ENCODE results near the gene TIAM1. TPM values are rescaled to one million over a fixed set of nuclear protein-coding genes. Genes with fewer than 3 reads are reported as not detected.

Gene TIAM1
- total RNA-seq, 2 experiments from 2014 or later: 55.7 to 59.1 TPM

GRCh38 chr21:31136891-31137290, 207.2 kb downstream of the TIAM1 start:
- no peak overlapping the region for H3K4me3 Mint-ChIP-seq
- peaks cover 80% of the 10 kb centered on the region for H3K36me3 Mint-ChIP-seq (ENCODE audit: low read depth)
- peaks cover 1% of the 10 kb centered on the region for H3K9me3 Mint-ChIP-seq
- no peak for DNase-seq
- ChIA-PET POLR2A (no interaction called here), CTCF (interaction anchor here (1.4 kb wide), 1 partner anchor 38 kb away, joined by 3 read pairs; no protein-coding TSS in a partner anchor)
- no peak overlapping the region for H3K27ac Mint-ChIP-seq
- peaks cover 53% of the 10 kb centered on the region for H3K4me1 Mint-ChIP-seq
- H3K27me3 Mint-ChIP-seq: no peaks in the 10 kb centered on the region

GRCh38 chr21:31135531-31136184, 208.4 kb downstream of the TIAM1 start:
- no peak for DNase-seq
- H3K4me1 Mint-ChIP-seq: peaks cover 63% of the 10 kb centered on the region
- peaks cover 87% of the 10 kb centered on the region for H3K36me3 Mint-ChIP-seq (ENCODE audit: low read depth)
- POLR2A ChIA-PET: no interaction called here
- CTCF ChIA-PET: interaction anchor here (0.6 kb wide), 1 partner anchor 473 kb away, joined by 4 read pairs; no protein-coding TSS in a partner anchor
- H3K27me3 Mint-ChIP-seq: no peaks in the 10 kb centered on the region
- H3K9me3 Mint-ChIP-seq: peaks cover 5% of the 10 kb centered on the region
- H3K4me3 Mint-ChIP-seq: no peak overlapping the region
- no peak overlapping the region for H3K27ac Mint-ChIP-seq

GRCh38 chr21:31133243-31133830, 210.7 kb downstream of the TIAM1 start:
- Mint-ChIP-seq H3K36me3 (ENCODE audit: low read depth) (peaks cover 89% of the 10 kb centered on the region), H3K9me3 (peaks cover 8% of the 10 kb centered on the region), H3K4me1 (peaks cover 68% of the 10 kb centered on the region), H3K27ac (peak overlapping the region; percentile 94), H3K4me3 (peak overlapping the region; percentile 69), H3K27me3 (no peaks in the 10 kb centered on the region)
- POLR2A ChIA-PET: interaction anchor here (1.0 kb wide), 1 partner anchor 20 kb away, joined by 3 read pairs; no protein-coding TSS in a partner anchor
- CTCF ChIA-PET: interaction anchor here (1.0 to 2.9 kb wide), 9 partner anchors 15 to 426 kb away, joined by 3 to 10 read pairs (median 3); no protein-coding TSS in a partner anchor
- peak; percentile 29 for DNase-seq

DNA sequence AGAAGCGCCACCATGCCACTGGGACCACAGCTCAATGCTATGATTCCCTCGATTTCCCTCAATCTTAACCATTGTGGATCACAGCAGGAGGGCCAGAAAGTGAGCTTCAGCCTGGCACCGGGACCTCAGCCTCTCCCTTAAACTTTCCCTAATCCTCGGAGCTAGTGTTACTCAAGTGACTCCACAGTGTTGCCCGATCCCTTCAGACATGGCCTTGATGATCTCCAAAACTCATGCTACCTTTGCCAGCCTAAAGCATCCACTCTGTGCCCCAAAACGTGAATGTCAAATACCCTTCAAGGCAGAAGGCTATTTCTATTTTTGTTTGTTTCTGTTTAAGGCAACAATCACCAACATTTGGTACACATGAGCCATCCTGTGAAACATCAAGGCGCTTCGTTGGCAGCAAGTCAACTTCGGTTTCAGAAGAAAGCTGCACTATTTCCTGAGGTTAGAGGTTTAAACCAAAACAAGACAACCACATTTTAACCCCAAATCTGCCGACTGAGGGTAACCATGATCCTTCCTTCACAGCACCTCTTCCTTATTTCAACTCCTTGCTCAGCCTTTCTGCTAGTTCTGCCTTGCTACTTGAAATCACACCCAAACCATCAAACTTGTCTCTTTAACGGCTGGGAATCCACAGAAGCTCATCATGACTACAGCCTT, 211.4 kb downstream of the TIAM1 start:
- peak overlapping the region; percentile 94 for H3K27ac Mint-ChIP-seq
- H3K4me3 Mint-ChIP-seq: peak overlapping the region; percentile 69
- CTCF ChIA-PET: interaction anchor here (1.0 to 2.9 kb wide), 9 partner anchors 14 to 66 kb away, joined by 3 to 10 read pairs (median 3); no protein-coding TSS in a partner anchor
- H3K4me1 Mint-ChIP-seq: peaks cover 64% of the 10 kb centered on the region
- POLR2A ChIA-PET: interaction anchor here (0.7 to 1.0 kb wide), 3 partner anchors 21 to 460 kb away, joined by 3 read pairs; no protein-coding TSS in a partner anchor
- H3K9me3 Mint-ChIP-seq: peaks cover 8% of the 10 kb centered on the region
- peaks cover 87% of the 10 kb centered on the region for H3K36me3 Mint-ChIP-seq (ENCODE audit: low read depth)
- DNase-seq: peak; percentile 87
- no peaks in the 10 kb centered on the region for H3K27me3 Mint-ChIP-seq

DNA sequence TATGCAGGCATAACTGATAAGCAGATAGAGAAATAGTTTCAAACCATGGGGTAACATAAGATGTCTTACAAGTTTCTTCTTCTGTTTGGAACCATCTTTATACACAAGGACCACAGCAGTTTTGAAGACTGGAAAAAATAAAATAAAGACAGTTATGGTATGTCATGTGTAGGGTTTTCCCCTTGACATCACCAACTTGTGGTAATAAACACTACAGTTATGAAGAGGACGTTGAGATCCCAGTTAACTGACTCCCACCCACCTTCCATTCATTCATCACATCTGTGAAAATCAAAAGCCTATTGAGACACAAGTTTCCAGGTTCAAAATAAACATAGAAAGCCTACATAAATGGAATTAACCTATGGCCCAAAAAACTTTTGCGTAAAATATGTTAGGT, 213.2 kb downstream of the TIAM1 start:
- Mint-ChIP-seq H3K4me1 (peaks cover 58% of the 10 kb centered on the region), H3K9me3 (peaks cover 8% of the 10 kb centered on the region), H3K36me3 (ENCODE audit: low read depth) (peaks cover 78% of the 10 kb centered on the region), H3K27ac (no peak overlapping the region), H3K27me3 (no peaks in the 10 kb centered on the region), H3K4me3 (no peak overlapping the region)
- ChIA-PET CTCF (no interaction called here), POLR2A (no interaction called here)
- no peak for DNase-seq

- peaks cover 8% of the 10 kb centered on the region for H3K9me3 Mint-ChIP-seq
- no peak overlapping the region for H3K4me3 Mint-ChIP-seq
- no peak overlapping the region for H3K27ac Mint-ChIP-seq
- ChIA-PET CTCF (interaction anchor here (0.9 to 1.6 kb wide), 3 partner anchors 27 to 58 kb away, joined by 3 to 8 read pairs (median 3); no protein-coding TSS in a partner anchor), POLR2A (no interaction called here)
- H3K27me3 Mint-ChIP-seq: no peaks in the 10 kb centered on the region
- peaks cover 76% of the 10 kb centered on the region for H3K36me3 Mint-ChIP-seq (ENCODE audit: low read depth)
- H3K4me1 Mint-ChIP-seq: peaks cover 36% of the 10 kb centered on the region
- no peak for DNase-seq
Observed at GRCh38 chr21:31128234-31128633, 215.8 kb downstream of the TIAM1 start.

- no peak for DNase-seq
- Mint-ChIP-seq H3K4me3 (no peak overlapping the region), H3K4me1 (no peaks in the 10 kb centered on the region), H3K36me3 (ENCODE audit: low read depth) (peaks cover 72% of the 10 kb centered on the region), H3K27ac (peak overlapping the region; percentile 73), H3K9me3 (no peaks in the 10 kb centered on the region), H3K27me3 (no peaks in the 10 kb centered on the region)
- POLR2A ChIA-PET: no interaction called here
- CTCF ChIA-PET: no interaction called here
Observed at GRCh38 chr21:31124010-31124409, 220.1 kb downstream of the TIAM1 start.

DNA sequence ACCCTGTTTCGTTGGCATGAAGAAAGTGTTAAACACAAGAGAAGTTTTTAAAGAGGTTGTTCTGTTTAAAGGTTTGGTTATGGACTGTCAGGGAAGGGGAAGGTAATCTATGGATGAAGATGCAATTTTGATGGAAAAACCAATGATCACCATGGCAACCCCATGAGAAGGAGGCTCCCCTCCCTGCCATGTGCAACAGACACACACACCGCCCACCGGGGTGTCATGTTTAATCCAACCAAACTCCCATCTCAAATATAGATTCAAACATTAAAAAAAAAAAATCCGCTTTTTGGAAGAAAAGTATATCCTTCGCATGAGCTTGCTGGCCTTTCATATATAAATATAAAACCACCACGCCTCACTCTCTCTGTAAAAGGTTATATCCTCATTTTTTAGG, 224.9 kb downstream of the TIAM1 start:
- Mint-ChIP-seq H3K27ac (no peak overlapping the region), H3K9me3 (no peaks in the 10 kb centered on the region), H3K36me3 (ENCODE audit: low read depth) (peaks cover 51% of the 10 kb centered on the region), H3K4me3 (no peak overlapping the region), H3K4me1 (peaks cover 25% of the 10 kb centered on the region), H3K27me3 (no peaks in the 10 kb centered on the region)
- POLR2A ChIA-PET: interaction anchor here (0.5 to 0.6 kb wide), 2 partner anchors 11 to 20 kb away, joined by 3 read pairs; no protein-coding TSS in a partner anchor
- no peak for DNase-seq
- CTCF ChIA-PET: interaction anchor here (1.3 to 2.2 kb wide), 3 partner anchors 10 to 20 kb away, joined by 4 to 10 read pairs (median 5); no protein-coding TSS in a partner anchor

- ChIA-PET CTCF (interaction anchor here (0.6 to 2.2 kb wide), 6 partner anchors 10 to 70 kb away, joined by 3 to 10 read pairs (median 4); no protein-coding TSS in a partner anchor), POLR2A (no interaction called here)
- no peak overlapping the region for H3K4me3 Mint-ChIP-seq
- H3K27ac Mint-ChIP-seq: no peak overlapping the region
- peaks cover 36% of the 10 kb centered on the region for H3K36me3 Mint-ChIP-seq (ENCODE audit: low read depth)
- no peaks in the 10 kb centered on the region for H3K9me3 Mint-ChIP-seq
- H3K27me3 Mint-ChIP-seq: no peaks in the 10 kb centered on the region
- DNase-seq: no peak
- peaks cover 25% of the 10 kb centered on the region for H3K4me1 Mint-ChIP-seq
Observed at GRCh38 chr21:31117128-31117916, 226.7 kb downstream of the TIAM1 start.

DNA sequence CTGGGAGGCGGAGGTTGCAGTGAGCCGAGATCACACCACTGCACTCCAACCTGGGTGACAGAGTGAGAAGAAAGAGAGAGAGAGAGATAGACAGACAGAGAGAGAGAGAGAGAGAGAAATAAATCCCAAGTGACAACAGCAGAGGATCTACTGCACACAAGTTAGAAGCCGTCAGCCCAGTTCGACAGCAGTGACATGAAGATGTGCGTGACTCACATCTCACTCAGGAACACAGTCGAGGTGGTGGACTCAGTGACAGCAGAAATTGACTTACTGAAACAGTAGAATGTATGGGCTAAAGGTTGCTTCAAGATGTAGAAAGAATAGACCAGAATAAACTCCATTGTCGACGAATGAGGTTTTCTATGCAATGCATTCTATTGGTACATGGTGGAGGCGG, 228.8 kb downstream of the TIAM1 start:
- POLR2A ChIA-PET: no interaction called here
- no peak overlapping the region for H3K27ac Mint-ChIP-seq
- no peak overlapping the region for H3K4me3 Mint-ChIP-seq
- no peaks in the 10 kb centered on the region for H3K9me3 Mint-ChIP-seq
- H3K36me3 Mint-ChIP-seq (ENCODE audit: low read depth): peaks cover 21% of the 10 kb centered on the region
- peaks cover 25% of the 10 kb centered on the region for H3K4me1 Mint-ChIP-seq
- DNase-seq: no peak
- CTCF ChIA-PET: no interaction called here
- no peaks in the 10 kb centered on the region for H3K27me3 Mint-ChIP-seq

GRCh38 chr21:31111093-31111492, 233.0 kb downstream of the TIAM1 start:
- Mint-ChIP-seq H3K4me1 (peaks cover 9% of the 10 kb centered on the region), H3K27ac (no peak overlapping the region), H3K4me3 (no peak overlapping the region), H3K27me3 (no peaks in the 10 kb centered on the region), H3K36me3 (ENCODE audit: low read depth) (peaks cover 8% of the 10 kb centered on the region), H3K9me3 (peaks cover 5% of the 10 kb centered on the region)
- CTCF ChIA-PET: interaction anchor here (1.2 kb wide), 1 partner anchor 70 kb away, joined by 3 read pairs; no protein-coding TSS in a partner anchor
- no peak for DNase-seq
- POLR2A ChIA-PET: no interaction called here

DNA sequence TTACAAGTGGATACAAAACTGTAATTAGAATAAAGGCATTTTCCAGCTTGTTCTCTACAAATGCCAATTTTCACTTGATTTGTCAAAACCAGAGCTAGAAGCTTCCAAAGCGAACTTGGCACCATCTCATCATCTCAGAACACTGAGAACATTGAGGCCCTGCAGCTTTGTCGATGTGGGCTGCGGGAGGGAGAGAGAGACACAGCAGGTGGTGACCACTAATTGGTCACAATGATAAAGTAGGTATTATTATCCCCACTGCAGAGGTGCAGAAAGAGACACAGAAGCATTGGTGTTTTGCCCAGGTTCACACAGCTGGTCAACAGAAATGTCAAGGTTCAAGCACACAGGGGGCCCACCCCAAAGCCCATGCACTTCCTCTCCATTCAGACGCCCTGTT, 233.6 kb downstream of the TIAM1 start:
- CTCF ChIA-PET: interaction anchor here (0.8 to 1.2 kb wide), 2 partner anchors 21 to 71 kb away, joined by 3 read pairs; no protein-coding TSS in a partner anchor
- H3K4me1 Mint-ChIP-seq: peaks cover 7% of the 10 kb centered on the region
- POLR2A ChIA-PET: no interaction called here
- DNase-seq: no peak
- peaks cover 10% of the 10 kb centered on the region for H3K36me3 Mint-ChIP-seq (ENCODE audit: low read depth)
- no peak overlapping the region for H3K27ac Mint-ChIP-seq
- H3K27me3 Mint-ChIP-seq: no peaks in the 10 kb centered on the region
- peaks cover 7% of the 10 kb centered on the region for H3K9me3 Mint-ChIP-seq
- H3K4me3 Mint-ChIP-seq: no peak overlapping the region
